Endodermal cell (in vitro differentiated cells): ENCODE data around the gene SLC25A11. TPM values are rescaled to one million over a fixed set of nuclear protein-coding genes. Genes with fewer than 3 reads are reported as not detected.

ENCODE experiments used
- DNase-seq: peaks from one replicate; pipeline ENCODE4 v3.0.0-alpha.2; 2017
- H3K27ac ChIP-seq: 2 replicates; pipeline ENCODE4 v1.5.1; 2013; ENCODE audit warnings: mild to moderate bottlenecking, low read depth, low read length, moderate library complexity
- H3K27me3 ChIP-seq: 2 replicates; pipeline ENCODE4 v1.6.1; 2013; ENCODE audit warnings: mild to moderate bottlenecking, low read length, moderate library complexity; ENCODE audit not compliant: insufficient read depth, control insufficient read depth, poor library complexity, severe bottlenecking
- H3K36me3 ChIP-seq: 2 replicates; pipeline ENCODE4 v1.7.0; 2013; ENCODE audit warnings: mild to moderate bottlenecking, low read length, moderate library complexity; ENCODE audit not compliant: control insufficient read depth, insufficient read depth
- H3K4me1 ChIP-seq: one replicate; pipeline ENCODE4 v1.7.0; 2013; ENCODE audit warnings: low read length; ENCODE audit not compliant: control insufficient read depth, insufficient read depth
- H3K4me3 ChIP-seq: 2 replicates; pipeline ENCODE4 v1.5.1; 2013; ENCODE audit warnings: mild to moderate bottlenecking, low read length, moderate library complexity
- H3K9ac ChIP-seq: 2 replicates; pipeline ENCODE4 v1.6.1; 2013; ENCODE audit warnings: mild to moderate bottlenecking, low read length, moderate library complexity; ENCODE audit not compliant: poor library complexity, severe bottlenecking; ENCODE audit errors: extremely low read depth
- H3K9me3 ChIP-seq: 2 replicates; pipeline ENCODE4 v1.6.1; 2013; ENCODE audit warnings: mild to moderate bottlenecking, low read length, moderate library complexity; ENCODE audit not compliant: control insufficient read depth
- H3K27ac Mint-ChIP-seq: 2 replicates; pipeline ENCODE4 v1.8.0; 2020; ENCODE audit warnings: mixed read lengths
- H3K27me3 Mint-ChIP-seq: 2 replicates; pipeline ENCODE4 v1.8.0; 2021; ENCODE audit warnings: mild to moderate bottlenecking, mixed read lengths; ENCODE audit not compliant: insufficient read depth
- H3K36me3 Mint-ChIP-seq: 2 replicates; pipeline ENCODE4 v1.8.0; 2020; ENCODE audit warnings: low read depth, mixed read lengths
- H3K4me1 Mint-ChIP-seq: 2 replicates; pipeline ENCODE4 v1.8.0; 2020; ENCODE audit warnings: mixed read lengths
- H3K4me3 Mint-ChIP-seq: 2 replicates; pipeline ENCODE4 v1.8.0; 2020; ENCODE audit warnings: mild to moderate bottlenecking, moderate library complexity, mixed read lengths
- H3K9me3 Mint-ChIP-seq: 2 replicates; pipeline ENCODE4 v1.8.0; 2020; ENCODE audit warnings: mild to moderate bottlenecking, mixed read lengths
- WGBS, 2 experiments: methylation state at CpG; one replicate each; pipeline versions ENCODE4 v1.1.5 to v1.1.7; 2013; ENCODE audit warnings: missing lambda C conversion rate in 2 of 2, mixed read lengths in 1 of 2; ENCODE audit not compliant: insufficient coverage in 1 of 2, insufficient read length in 1 of 2; 5-methylcytosine and 5-hydroxymethylcytosine counted together
- total RNA-seq, 2 donors: library from RNA; stranded (reverse); fragmentation: NEBNext Ultra II Directional in 1 of 2; extraction: Animal tissue kit (Norgen Biotek cat#: 25700) in 1 of 2; gene quantifications; 2 replicates in 1 of 2; 3 replicates in 1 of 2; pipeline ENCODE4 v1.2.1, GENCODE V29; 2021
- TF ChIP-seq, protein P1 (sequence below): fragments of 200-600 bp; sonication (generic); conservative IDR thresholded peaks from 2 replicates; pipeline ENCODE4 v1.5.0; 2021; ENCODE audit warnings: antibody characterized with exemption, mild to moderate bottlenecking

The SLC25A11 gene
- total RNA-seq, 2 donors from 2014 or later = 59.9 to 76.9 TPM

DNA sequence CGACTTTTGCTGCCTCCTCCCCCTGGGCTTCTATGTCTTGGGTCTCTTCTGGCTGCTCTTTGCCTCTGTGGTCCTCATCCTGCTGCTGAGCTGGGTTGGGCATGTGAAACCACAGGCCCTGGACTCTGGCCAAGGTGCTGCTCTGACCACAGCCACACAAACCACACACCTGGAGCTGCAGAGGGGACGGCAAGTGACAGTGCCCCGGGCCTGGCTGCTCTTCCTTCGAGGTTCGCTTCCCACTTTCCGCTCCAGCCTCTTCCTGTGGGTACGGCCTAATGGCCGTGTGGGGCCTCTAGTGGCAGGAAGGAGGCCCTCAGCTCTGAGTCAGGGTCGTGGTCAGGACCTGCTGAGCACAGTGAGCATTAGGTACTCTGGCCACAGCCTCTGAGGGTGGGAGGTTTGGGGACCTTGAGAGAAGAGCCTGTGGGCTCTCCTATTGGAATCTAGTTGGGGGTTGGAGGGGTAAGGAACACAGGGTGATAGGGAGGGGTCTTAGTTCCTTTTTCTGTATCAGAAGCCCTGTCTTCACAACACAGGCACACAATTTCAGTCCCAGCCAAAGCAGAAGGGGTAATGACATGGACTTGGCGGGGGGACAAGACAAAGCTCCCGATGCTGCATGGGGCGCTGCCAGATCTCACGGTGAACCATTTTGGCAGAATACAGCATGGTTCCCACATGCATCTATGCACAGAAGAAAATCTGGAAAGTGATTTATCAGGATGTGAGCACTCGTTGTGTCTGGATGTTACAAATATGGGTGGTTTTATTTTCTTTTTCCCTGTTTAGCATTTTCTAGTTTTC, 5.5 kb downstream of the SLC25A11 start:
- H3K27ac Mint-ChIP-seq = peak overlapping the region; percentile 24
- Histone ChIP-seq H3K36me3 (peaks cover 25% of the 10 kb centered on the region), H3K9ac (no peak overlapping the region), H3K4me3 (no peak overlapping the region), H3K4me1 (peaks cover 6% of the 10 kb centered on the region), H3K27me3 (no peaks in the 10 kb centered on the region), H3K27ac (no peak overlapping the region), H3K9me3 (no peaks in the 10 kb centered on the region)
- peak; percentile 86 for DNase-seq
- no peaks in the 10 kb centered on the region for H3K27me3 Mint-ChIP-seq
- H3K9me3 Mint-ChIP-seq = no peaks in the 10 kb centered on the region
- no peak overlapping the region for H3K4me3 Mint-ChIP-seq
- 74 to 78% methylated on average over 9 to 13 of the region's 14 CpGs for WGBS, 2 experiments
- H3K4me1 Mint-ChIP-seq = peaks cover 28% of the 10 kb centered on the region
- H3K36me3 Mint-ChIP-seq = peaks cover 18% of the 10 kb centered on the region
- TF ChIP-seq, protein P1, sequence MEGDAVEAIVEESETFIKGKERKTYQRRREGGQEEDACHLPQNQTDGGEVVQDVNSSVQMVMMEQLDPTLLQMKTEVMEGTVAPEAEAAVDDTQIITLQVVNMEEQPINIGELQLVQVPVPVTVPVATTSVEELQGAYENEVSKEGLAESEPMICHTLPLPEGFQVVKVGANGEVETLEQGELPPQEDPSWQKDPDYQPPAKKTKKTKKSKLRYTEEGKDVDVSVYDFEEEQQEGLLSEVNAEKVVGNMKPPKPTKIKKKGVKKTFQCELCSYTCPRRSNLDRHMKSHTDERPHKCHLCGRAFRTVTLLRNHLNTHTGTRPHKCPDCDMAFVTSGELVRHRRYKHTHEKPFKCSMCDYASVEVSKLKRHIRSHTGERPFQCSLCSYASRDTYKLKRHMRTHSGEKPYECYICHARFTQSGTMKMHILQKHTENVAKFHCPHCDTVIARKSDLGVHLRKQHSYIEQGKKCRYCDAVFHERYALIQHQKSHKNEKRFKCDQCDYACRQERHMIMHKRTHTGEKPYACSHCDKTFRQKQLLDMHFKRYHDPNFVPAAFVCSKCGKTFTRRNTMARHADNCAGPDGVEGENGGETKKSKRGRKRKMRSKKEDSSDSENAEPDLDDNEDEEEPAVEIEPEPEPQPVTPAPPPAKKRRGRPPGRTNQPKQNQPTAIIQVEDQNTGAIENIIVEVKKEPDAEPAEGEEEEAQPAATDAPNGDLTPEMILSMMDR = peak; percentile 65

DNA sequence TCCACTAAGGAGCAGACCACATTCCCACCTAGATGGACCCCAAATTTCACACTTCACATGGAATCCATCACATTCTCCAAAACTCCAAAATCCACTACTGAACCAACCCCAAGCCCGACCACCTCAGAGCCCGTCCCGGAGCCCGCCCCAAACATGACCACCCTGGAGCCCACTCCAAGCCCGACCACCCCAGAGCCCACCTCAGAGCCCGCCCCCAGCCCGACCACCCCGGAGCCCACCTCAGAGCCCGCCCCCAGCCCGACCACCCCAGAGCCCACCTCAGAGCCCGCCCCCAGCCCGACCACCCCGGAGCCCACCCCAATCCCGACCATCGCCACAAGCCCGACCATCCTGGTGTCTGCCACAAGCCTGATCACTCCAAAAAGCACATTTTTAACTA, 6.2 kb downstream of the SLC25A11 start:
- peaks cover 23% of the 10 kb centered on the region for H3K4me1 Mint-ChIP-seq
- H3K4me3 Mint-ChIP-seq = no peak overlapping the region
- H3K9me3 ChIP-seq = no peaks in the 10 kb centered on the region
- H3K27me3 ChIP-seq = no peaks in the 10 kb centered on the region
- H3K36me3 Mint-ChIP-seq = peaks cover 22% of the 10 kb centered on the region
- H3K4me3 ChIP-seq = no peak overlapping the region
- H3K27ac ChIP-seq = no peak overlapping the region
- H3K36me3 ChIP-seq = peaks cover 25% of the 10 kb centered on the region
- WGBS, 2 experiments = 96% methylated on average over 13 of the region's 16 CpGs; no CpG with 5 or more reads in 1 of the 2 experiments
- H3K27me3 Mint-ChIP-seq = no peaks in the 10 kb centered on the region
- no peak for DNase-seq
- H3K27ac Mint-ChIP-seq = peak overlapping the region; percentile 24
- H3K9me3 Mint-ChIP-seq = no peaks in the 10 kb centered on the region
- H3K9ac ChIP-seq = no peak overlapping the region
- TF ChIP-seq, protein P1 = no peak
- H3K4me1 ChIP-seq = peaks cover 2% of the 10 kb centered on the region

DNA sequence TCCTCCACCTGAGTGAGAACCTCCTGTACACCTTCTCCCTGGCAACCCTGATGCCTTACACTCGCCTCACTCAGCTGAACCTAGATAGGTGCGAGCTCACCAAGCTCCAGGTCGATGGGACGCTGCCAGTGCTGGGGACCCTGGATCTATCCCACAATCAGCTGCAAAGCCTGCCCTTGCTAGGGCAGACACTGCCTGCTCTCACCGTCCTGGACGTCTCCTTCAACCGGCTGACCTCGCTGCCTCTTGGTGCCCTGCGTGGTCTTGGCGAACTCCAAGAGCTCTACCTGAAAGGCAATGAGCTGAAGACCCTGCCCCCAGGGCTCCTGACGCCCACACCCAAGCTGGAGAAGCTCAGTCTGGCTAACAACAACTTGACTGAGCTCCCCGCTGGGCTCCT, 7.1 kb downstream of the SLC25A11 start:
- H3K27me3 Mint-ChIP-seq = no peaks in the 10 kb centered on the region
- TF ChIP-seq, protein P1 = no peak
- no peak overlapping the region for H3K4me3 Mint-ChIP-seq
- Histone ChIP-seq H3K27me3 (no peaks in the 10 kb centered on the region), H3K9me3 (no peaks in the 10 kb centered on the region), H3K4me3 (no peak overlapping the region), H3K36me3 (peaks cover 19% of the 10 kb centered on the region), H3K27ac (no peak overlapping the region), H3K9ac (no peak overlapping the region), H3K4me1 (no peaks in the 10 kb centered on the region)
- peak overlapping the region; percentile 48 for H3K27ac Mint-ChIP-seq
- H3K4me1 Mint-ChIP-seq = peaks cover 16% of the 10 kb centered on the region
- no peak for DNase-seq
- 89 to 91% methylated on average over 11 to 12 of the region's 12 CpGs for WGBS, 2 experiments
- peaks cover 17% of the 10 kb centered on the region for H3K36me3 Mint-ChIP-seq
- no peaks in the 10 kb centered on the region for H3K9me3 Mint-ChIP-seq
